ENCODE measurements around the gene RASSF9. TPM values are rescaled to one million over a fixed set of nuclear protein-coding genes. Genes with fewer than 3 reads are reported as not detected.

The RASSF9 gene
- total RNA-seq: 0.66 and 0.87 TPM in 2 replicates

DNA sequence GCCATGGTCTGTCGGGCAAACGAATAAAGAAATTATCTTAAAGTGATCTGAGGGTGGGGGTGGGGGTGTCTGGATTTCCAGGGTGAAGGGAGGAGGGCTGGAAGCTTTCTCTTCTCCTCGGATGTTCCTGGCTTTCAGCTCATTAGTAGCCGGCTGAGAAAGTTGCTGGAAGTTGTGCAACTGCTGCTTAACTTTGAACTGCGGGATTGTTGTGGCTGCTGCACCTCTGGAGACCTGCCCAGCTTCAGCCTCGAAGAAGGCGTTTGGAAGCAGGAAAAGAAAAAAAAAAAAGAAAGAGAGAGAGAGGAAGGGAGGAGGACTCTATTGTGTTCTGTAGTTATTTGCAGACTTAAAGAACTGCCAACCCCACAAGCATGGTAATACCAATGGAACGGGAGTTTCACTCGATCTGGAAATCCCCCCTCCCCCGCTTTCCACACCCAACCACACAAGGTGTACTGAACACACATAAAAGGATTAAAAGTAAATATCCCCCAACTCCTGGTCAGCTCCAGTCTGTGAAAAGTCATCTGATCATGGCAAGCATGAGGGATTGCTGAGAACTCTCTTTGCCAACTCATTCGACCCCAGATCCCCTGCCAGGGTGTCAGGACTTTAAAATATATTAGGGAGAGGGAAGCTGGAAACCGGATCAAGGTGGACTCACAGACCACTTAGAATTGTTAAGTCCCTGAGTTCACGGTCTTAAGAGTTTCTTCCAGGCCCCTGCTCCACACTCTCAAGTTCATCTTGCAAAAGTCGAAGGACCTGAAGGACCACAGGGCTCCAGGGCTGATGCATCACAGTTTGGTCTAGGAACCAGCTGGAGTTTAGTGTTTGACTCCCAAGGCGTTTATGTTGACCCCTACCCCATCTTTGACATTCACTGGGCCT is at the start of gene RASSF9:
Gene RASSF9, minus strand, starts transcription at position 213 of the 894 bp plus-strand sequence. Its CDS starts 208 bp downstream, at position 5.

DNA sequence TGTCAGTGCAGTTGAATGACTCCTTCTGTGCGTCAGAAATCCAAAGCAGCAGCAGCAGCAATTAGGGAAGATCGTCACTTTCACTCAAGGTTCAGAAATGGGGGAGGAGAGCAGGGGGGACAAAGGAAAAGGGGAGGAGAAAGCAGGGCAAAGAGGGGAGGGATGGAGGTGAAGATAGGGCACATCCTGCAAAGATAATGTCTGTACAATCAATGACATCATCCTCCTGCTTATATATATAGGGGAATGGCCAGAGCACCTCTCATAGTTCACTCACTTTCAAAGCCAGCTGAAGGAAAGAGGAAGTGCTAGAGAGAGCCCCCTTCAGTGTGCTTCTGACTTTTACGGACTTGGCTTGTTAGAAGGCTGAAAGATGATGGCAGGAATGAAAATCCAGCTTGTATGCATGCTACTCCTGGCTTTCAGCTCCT is 37.8 kb upstream of the RASSF9 start, which contains the start of gene NTS:
Gene NTS, plus strand, starts transcription at position 265 of the 431 bp plus-strand sequence. Its CDS starts 109 bp downstream, at position 374.

Other genes with a start within 250 kb of the RASSF9 start
- 0.50 and 1.2 TPM in 2 replicates for gene NTS, start 37.9 kb upstream of the RASSF9 start, total RNA-seq

Data from smooth muscle cell of trachea (primary cell).